Measurements from ENCODE around the gene RPL27A. TPM values are rescaled to one million over a fixed set of nuclear protein-coding genes. Genes with fewer than 3 reads are reported as not detected.

RPL27A gene
- total RNA-seq, 1 experiment from 2014 or later: 1,008 TPM

DNA sequence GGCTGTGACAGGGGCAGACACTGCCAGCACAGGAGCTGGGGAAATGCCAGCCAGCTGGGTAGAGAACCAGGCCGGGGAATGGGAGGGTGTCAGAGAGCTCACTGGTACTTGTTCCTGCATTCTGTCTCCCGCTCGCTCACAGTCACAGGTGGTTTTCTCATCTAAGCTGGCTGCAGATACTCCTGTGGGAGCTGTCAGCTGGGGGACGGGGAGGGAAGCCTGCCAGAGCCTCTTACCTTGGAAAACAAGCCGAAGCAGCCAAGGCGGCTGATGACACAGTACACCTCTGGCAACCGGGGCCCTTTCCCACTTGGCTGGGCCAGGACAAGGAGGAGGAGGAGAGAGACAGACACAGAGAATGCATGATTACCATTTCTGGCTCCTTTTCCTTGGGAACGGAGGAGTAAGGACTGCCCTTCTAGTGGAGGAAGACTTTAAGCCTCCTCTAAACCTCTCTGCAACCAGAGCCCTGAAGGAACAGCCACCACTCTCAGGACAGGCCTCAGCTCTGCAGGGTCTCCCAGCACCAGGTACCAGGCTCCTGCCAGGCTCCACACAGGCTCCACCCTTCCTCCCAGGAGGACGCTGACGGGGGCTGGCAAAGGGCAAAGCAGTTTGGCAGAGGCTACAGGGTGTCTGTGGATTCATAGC lies 25.1 kb downstream of the RPL27A start:
- POLR2A ChIA-PET: no interaction called here
- Mint-ChIP-seq H3K27me3 (ENCODE audit: insufficient read depth, unreplicated experiment) (no peaks in the 10 kb centered on the region), H3K9me3 (ENCODE audit: unreplicated experiment) (no peaks in the 10 kb centered on the region), H3K4me3 (ENCODE audit: unreplicated experiment) (no peak overlapping the region), H3K4me1 (ENCODE audit: low read depth, unreplicated experiment) (no peaks in the 10 kb centered on the region), H3K36me3 (ENCODE audit: insufficient read depth, unreplicated experiment) (peaks cover 17% of the 10 kb centered on the region), H3K27ac (ENCODE audit: unreplicated experiment) (no peak overlapping the region)
- Histone ChIP-seq H3K27me3 (replicated peaks; ENCODE audit: control insufficient read depth, insufficient read depth, low read length) (no peaks in the 10 kb centered on the region), H3K4me3 (ENCODE audit: low read depth, low read length) (no peak overlapping the region), H3K36me3 (ENCODE audit: control insufficient read depth, insufficient read depth, low read length) (no peaks in the 10 kb centered on the region; the same call in none of the 2 replicates), H3K4me1 (no peaks in the 10 kb centered on the region), H3K9me3 (no peaks in the 10 kb centered on the region)
- no peak for TF ChIP-seq CTCF (IDR thresholded peaks at IDR 0.05; ENCODE audit: insufficient read depth in 1 of 2, low read depth in 1 of 2, low read length in 1 of 2, severe bottlenecking in 1 of 2, unreplicated experiment in 1 of 2)
- intact Hi-C loops (cut with micrococcal nuclease; ENCODE audit: unreplicated experiment): no loop called here
- BruUV-seq (replicated peaks): no TSS peak
- CTCF ChIA-PET: no interaction called here
- DNase-seq: no peak

- intact Hi-C loops (cut with micrococcal nuclease; ENCODE audit: unreplicated experiment): no loop called here
Measured at GRCh38 chr11:8709002-8709672, 26.5 kb downstream of the RPL27A start.

DNA sequence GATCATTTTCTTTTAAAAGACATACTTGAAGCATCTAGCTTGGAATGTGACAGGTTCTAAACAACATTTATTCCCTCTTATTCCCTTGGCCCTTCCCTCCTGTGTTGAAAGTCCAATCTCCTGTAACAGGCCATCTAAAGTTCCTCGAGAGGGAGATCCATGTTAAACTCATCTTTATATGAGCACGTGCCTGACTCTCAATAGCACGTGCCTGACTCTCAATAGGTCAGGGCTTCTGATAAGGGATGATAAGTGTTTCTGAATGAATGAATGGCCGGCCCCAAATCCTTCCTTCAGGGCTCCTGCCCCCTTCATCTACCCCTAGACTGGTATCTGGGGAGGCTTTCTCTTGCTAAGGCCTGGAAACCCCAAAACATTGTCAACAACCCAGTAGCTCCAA lies 27.2 kb downstream of the RPL27A start:
- no peaks in the 10 kb centered on the region; the same call in 1 of the 2 replicates for H3K36me3 ChIP-seq (ENCODE audit: control insufficient read depth, insufficient read depth, low read length)
- H3K4me1 ChIP-seq: no peaks in the 10 kb centered on the region
- Mint-ChIP-seq H3K9me3 (ENCODE audit: unreplicated experiment) (no peaks in the 10 kb centered on the region), H3K27ac (ENCODE audit: unreplicated experiment) (no peak overlapping the region), H3K4me3 (ENCODE audit: unreplicated experiment) (no peak overlapping the region), H3K27me3 (ENCODE audit: insufficient read depth, unreplicated experiment) (no peaks in the 10 kb centered on the region), H3K36me3 (ENCODE audit: insufficient read depth, unreplicated experiment) (peaks cover 17% of the 10 kb centered on the region), H3K4me1 (ENCODE audit: low read depth, unreplicated experiment) (no peaks in the 10 kb centered on the region)
- no TSS peak for BruUV-seq (replicated peaks)
- H3K4me3 ChIP-seq (ENCODE audit: low read depth, low read length): no peak overlapping the region
- intact Hi-C loops (cut with micrococcal nuclease; ENCODE audit: unreplicated experiment): no loop called here
- no peak for DNase-seq
- CTCF ChIA-PET: no interaction called here
- H3K9me3 ChIP-seq: no peaks in the 10 kb centered on the region
- POLR2A ChIA-PET: no interaction called here
- no peak for TF ChIP-seq CTCF (IDR thresholded peaks at IDR 0.05; ENCODE audit: insufficient read depth in 1 of 2, low read depth in 1 of 2, low read length in 1 of 2, severe bottlenecking in 1 of 2, unreplicated experiment in 1 of 2)
- no peaks in the 10 kb centered on the region for H3K27me3 ChIP-seq (replicated peaks; ENCODE audit: control insufficient read depth, insufficient read depth, low read length)

More at GRCh38 chr11:8709002-8709672, 26.5 kb downstream of the RPL27A start:
- no peak for TF ChIP-seq CTCF (IDR thresholded peaks at IDR 0.05; ENCODE audit: insufficient read depth in 1 of 2, low read depth in 1 of 2, low read length in 1 of 2, severe bottlenecking in 1 of 2, unreplicated experiment in 1 of 2)
- H3K36me3 Mint-ChIP-seq (ENCODE audit: insufficient read depth, unreplicated experiment): peaks cover 17% of the 10 kb centered on the region
- Histone ChIP-seq H3K4me1 (no peaks in the 10 kb centered on the region), H3K36me3 (ENCODE audit: control insufficient read depth, insufficient read depth, low read length) (no peaks in the 10 kb centered on the region; the same call in 1 of the 2 replicates), H3K4me3 (ENCODE audit: low read depth, low read length) (no peak overlapping the region), H3K9me3 (no peaks in the 10 kb centered on the region), H3K27me3 (replicated peaks; ENCODE audit: control insufficient read depth, insufficient read depth, low read length) (no peaks in the 10 kb centered on the region)
- H3K27me3 Mint-ChIP-seq (ENCODE audit: insufficient read depth, unreplicated experiment): no peaks in the 10 kb centered on the region
- no peaks in the 10 kb centered on the region for H3K9me3 Mint-ChIP-seq (ENCODE audit: unreplicated experiment)
- ChIA-PET CTCF (no interaction called here), POLR2A (no interaction called here)
- no TSS peak for BruUV-seq (replicated peaks)
- H3K4me1 Mint-ChIP-seq (ENCODE audit: low read depth, unreplicated experiment): no peaks in the 10 kb centered on the region
- H3K4me3 Mint-ChIP-seq (ENCODE audit: unreplicated experiment): no peak overlapping the region
- no peak for DNase-seq
- H3K27ac Mint-ChIP-seq (ENCODE audit: unreplicated experiment): no peak overlapping the region

Measured in Caco-2 (cell line).